Medulla oblongata (tissue), 1 donor: ENCODE results near the gene NOD1.
"Not testable (repeated sequence)": the region's sequence is repeated elsewhere in the genome, so short reads cannot be mapped to it uniquely, and the experiment has no call there.

Experiments used
- DNase-seq: peaks from one replicate; pipeline ENCODE4 v3.0.0-alpha.2; 2015; ENCODE audit errors: extremely low spot score

NOD1 gene

DNA sequence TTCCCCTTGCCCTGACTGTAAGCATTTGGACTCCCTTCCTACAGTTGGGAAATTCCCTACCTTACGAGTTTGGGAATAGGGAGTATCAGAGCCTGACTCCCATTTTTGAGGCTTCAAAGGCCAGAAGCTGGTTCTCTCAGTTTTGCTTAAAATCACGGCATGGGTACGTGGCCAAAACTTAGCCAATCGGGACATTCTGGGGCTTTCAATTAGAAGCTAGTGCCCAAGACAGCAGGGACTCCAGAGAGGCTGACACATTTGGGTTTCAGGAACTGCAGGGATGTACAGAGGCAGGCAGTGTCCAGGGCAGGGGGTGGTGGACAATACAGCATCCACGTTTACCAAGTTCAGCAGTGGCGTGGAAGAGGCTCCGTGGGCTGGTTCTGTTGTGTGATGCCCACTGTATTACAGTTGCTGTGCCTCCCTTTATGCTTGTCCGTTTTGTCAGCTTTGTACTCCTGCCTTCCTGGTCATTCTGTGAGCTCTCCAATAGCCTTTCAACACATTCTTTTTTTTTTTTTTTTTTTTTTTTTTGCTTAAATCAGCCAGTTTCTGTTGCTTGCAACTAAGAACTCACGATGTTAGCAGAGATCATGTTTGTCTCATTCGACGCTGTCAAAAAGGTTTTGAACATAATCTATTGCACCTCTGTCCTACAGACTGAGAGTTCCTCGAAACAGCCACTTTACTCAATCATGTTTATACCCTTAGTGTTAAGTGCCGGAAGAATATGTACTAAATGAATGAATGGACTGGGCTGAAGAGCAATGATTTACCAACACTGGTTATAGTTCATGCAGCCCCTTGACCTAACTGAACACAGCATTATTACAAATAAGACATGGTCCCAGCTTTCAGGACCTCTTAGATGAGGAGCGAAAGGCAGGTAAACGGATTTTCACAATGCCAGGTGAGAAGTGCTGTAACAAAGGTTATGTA is 25.0 kb upstream of the NOD1 start:
- DNase-seq: no peak

GRCh38 chr7:30502470-30503251 is 24.1 kb upstream of the NOD1 start:
- no peak for DNase-seq

DNA sequence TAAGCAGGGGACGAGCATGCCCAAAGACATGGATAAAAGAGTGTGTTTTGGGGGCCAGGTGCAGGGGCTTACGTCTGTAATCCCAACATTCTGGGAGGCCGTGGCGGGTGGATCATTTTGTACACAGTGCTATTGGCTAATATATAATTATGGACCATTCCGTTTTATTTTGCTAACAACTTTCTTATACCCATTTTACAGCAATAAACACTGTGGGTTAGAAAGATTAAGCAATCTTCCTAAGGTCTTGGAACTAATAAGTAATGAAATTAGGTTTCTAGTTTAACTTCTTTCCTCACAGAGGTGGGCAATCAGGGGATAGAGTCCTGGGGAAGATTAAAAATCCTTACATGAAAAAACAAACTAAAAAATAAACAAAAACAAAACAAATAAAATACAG is 22.7 kb upstream of the NOD1 start:
- DNase-seq: no peak

DNA sequence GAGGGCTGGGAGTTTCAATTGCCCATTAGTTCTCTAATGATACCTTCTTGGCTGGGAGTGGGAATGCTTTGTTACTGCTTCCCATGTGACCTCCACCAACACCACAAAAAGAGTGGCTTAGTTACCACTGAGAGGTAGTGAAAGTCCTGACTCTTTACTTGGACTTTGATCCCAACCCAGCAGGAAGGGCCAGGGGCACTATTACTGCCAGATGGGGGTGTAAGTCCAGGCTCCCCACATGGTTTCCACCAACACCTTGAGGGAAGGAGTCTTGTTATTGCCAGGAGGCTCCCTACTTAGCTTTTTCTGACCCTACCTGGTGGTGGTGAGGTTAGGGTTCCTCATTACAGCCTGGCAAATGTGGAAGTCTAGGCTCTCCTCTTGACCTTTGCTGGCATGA is 14.6 kb upstream of the NOD1 start:
- DNase-seq: no peak

DNA sequence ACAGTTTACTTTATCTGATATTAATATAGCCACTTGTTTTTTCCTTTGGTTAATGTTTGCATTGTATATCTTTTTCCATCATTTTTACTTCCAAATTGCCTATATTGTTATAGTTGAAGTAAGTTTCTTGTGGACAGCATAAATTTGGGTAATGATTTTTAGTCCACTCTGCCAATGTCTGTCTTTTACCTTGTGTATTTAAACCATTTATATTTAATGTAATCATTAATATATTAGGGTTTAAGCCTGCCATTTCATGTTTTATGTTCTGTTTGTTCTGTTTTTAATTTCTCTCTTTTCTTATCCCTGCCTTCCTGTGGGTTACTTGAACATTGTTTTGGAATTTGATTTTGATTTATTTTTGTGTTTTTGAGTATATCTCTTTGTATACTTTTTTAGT is 12.8 kb upstream of the NOD1 start:
- no peak for DNase-seq

- DNase-seq: no peak
Measured at GRCh38 chr7:30487371-30487770, 8.8 kb upstream of the NOD1 start.

- no peak for DNase-seq
Measured at GRCh38 chr7:30485667-30486066, 7.1 kb upstream of the NOD1 start.

- not testable (repeated sequence) for DNase-seq
Measured at GRCh38 chr7:30481416-30481815, 2.8 kb upstream of the NOD1 start.

GRCh38 chr7:30479202-30480120 is 877 bp upstream of the NOD1 start:
- DNase-seq: peak; percentile 40

- DNase-seq: no peak
Measured at GRCh38 chr7:30476459-30477145, 2.0 kb downstream of the NOD1 start.

DNA sequence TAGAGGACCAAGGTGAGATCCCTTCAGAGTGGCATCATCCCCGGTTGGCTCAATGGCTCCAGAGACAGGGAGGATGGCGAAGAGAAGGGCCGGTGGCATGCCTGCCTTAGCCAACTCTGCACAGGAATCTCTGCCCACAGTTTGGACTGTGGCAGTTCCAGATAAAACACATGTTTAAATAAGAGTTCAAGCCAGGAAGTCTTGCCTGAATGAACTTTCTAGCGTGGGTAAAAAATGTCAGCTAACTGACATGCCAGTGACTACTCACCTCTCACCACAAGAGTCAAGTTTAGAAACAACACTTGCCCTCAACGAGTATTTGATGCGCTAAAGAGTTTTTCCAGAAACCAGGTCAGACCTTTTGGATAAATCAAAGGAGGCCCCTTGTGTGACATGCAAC is 3.0 kb downstream of the NOD1 start:
- DNase-seq: no peak

GRCh38 chr7:30474893-30475292 is 3.7 kb downstream of the NOD1 start:
- no peak for DNase-seq

- DNase-seq: no peak
Measured at GRCh38 chr7:30474485-30474884, 4.1 kb downstream of the NOD1 start.

GRCh38 chr7:30473903-30474302 is 4.7 kb downstream of the NOD1 start:
- no peak for DNase-seq

DNA sequence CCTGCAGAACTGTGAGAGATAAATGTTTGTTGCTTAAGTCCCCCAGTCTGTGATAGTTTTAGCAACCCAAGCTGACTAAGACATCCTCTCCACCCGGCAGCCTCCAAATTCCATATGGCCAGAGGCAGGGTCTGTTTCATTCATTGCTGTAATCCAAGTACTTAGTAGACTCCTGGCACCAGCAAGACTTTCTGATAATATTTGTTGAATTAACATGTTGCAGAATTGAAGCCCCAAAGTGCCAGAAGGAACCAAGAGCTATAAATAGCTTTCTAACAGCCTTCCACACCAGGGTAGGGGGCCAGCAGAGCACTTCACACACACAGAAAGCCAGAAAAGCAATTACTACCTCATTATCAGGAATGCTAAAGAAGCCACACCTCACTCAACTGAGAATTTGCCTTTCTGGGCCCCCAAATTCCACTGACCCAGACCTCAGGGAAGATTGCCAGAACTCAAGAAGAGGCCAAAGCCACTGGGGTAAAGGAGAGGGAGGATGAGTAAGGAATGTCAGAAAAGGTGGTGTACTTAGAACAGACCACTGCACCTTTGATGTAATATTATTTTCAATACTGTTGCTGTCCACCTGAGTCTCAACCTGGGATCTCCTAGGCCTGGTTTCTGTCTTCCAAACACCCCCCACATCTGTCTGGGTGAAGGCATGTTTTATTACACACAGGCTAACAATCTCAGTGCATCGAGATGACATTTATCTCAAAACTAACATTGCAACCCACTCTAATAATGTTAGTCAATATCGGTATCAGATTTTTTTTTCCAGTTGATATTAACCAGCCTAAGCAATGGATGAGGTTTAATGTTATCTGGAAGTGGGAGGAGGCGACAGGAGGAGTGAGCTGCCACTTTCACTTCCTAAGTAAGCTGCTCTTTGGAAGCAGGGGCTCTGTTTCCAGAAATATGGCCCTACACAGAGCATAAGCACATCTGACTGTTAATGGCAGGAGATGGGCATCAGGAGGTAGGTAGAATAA is 5.5 kb downstream of the NOD1 start:
- no peak for DNase-seq

- DNase-seq: no peak
Measured at GRCh38 chr7:30472081-30472783, 6.4 kb downstream of the NOD1 start.

- no peak for DNase-seq
Measured at GRCh38 chr7:30471205-30471604, 7.4 kb downstream of the NOD1 start.

- DNase-seq: no peak
Measured at GRCh38 chr7:30470771-30471170, 7.8 kb downstream of the NOD1 start.

DNA sequence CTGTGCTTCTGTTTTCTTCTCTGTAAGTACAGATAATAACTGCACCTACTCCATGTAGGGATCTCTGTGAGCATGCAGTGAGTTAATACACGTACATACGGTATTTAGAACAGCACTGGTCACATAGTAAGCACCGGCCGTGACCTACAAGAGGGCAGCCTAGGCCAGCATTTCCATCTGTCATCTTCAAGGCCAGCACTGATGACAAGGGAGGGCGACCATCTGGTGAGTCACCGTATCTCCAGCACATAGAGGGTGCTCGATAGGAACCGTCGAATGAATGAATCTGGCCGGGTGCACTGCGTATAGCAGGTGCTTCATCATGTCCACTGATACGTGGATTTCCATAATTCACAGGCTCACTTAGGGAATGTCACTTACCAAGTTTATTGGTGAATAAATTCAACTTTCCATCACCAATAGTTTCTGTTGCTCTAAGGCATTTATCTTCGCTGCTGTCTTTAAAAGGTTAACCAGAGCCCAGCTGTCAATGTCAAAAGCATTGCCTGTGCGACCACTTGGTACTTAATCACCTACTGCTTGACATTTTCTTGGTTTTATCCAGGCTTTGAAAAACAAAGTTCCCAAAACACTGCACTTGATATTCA is 8.3 kb downstream of the NOD1 start:
- DNase-seq: no peak
